Transverse colon (tissue), 3 donors: ENCODE results near the gene MIF.

Experiments used
- CTCF ChIP-seq, 5 experiments: fragments of 200-600 bp in 3 of 5; fragments of 450-650 bp in 2 of 5; sonication (generic) in 3 of 5; IDR thresholded peaks; 1 replicate in 2 of 5; 2 replicates in 3 of 5; pipeline ENCODE4 v1.5.1; 2016 to 2017; ENCODE audit warnings: antibody characterized with exemption in 5 of 5, inconsistent platforms in 3 of 5, mild to moderate bottlenecking in 2 of 5, moderate library complexity in 1 of 5
- POLR2A ChIP-seq: fragments of 450-650 bp; IDR thresholded peaks from one replicate; pipeline ENCODE4 v1.6.1; 2016; ENCODE audit warnings: antibody characterized with exemption, mild to moderate bottlenecking, moderate library complexity

GRCh38 chr22:23891726-23892125 is 2.5 kb upstream of the MIF start:
- TF ChIP-seq CTCF (IDR thresholded peaks at IDR 0.05) (no peak), POLR2A (no peak)
